ENCODE data around the gene RNF8. TPM values are rescaled to one million over a fixed set of nuclear protein-coding genes. Genes with fewer than 3 reads are reported as not detected.
"Not testable (repeated sequence)": the region's sequence is repeated elsewhere in the genome, so short reads cannot be mapped to it uniquely, and the experiment has no call there.

RNF8 gene
- total RNA-seq, 1 donor from 2014 or later, result 16.7 TPM

GRCh38 chr6:37321516-37322415 is 32.0 kb upstream of the RNF8 start:
- DNase-seq, result no peak

DNA sequence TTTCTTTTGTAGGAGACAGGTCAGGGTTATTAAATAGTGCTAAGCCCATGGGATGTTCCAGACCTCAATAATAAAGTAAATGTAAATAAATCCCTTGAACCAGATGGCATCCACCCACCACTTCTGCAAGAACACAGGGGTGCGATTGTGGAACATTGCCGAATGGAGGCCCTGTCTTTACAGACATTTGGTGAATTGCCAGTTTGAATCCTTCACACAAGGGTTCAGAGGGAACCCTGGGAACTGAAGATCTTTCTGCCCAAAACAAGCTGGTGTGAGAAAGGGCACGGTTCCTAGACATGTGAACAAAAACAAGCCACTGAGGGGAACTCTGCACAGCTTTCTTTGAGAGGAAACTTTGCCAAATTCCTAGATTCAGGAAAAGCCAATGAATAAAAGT is 30.2 kb upstream of the RNF8 start:
- DNase-seq, result no peak

- DNase-seq, result no peak
Observed at GRCh38 chr6:37324131-37325033, 29.4 kb upstream of the RNF8 start.

- DNase-seq, result not testable (repeated sequence)
Observed at GRCh38 chr6:37330345-37330744, 23.4 kb upstream of the RNF8 start.

- DNase-seq, result no peak
Observed at GRCh38 chr6:37331047-37331446, 22.7 kb upstream of the RNF8 start.

GRCh38 chr6:37332894-37333293 is 20.9 kb upstream of the RNF8 start:
- DNase-seq, result no peak

DNA sequence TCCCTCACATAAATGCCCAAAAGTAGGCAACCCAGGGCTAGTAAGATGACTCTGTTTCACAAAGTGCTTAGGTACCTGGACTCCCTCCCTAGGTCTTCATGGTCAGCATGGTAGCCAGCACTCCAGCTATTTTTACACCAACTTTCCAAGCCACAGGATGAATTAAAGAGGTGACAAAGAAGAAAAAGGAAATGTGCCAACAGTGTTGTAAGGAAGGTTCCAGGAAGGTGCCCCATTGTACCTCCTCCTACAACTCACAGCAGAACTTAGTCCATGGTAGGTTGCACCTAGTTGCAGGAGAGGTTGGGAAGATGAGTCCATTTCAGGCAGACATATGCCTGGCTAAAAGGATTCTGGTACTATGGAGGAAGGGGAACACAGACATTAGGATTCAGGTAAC is 19.7 kb upstream of the RNF8 start:
- DNase-seq, result no peak

DNA sequence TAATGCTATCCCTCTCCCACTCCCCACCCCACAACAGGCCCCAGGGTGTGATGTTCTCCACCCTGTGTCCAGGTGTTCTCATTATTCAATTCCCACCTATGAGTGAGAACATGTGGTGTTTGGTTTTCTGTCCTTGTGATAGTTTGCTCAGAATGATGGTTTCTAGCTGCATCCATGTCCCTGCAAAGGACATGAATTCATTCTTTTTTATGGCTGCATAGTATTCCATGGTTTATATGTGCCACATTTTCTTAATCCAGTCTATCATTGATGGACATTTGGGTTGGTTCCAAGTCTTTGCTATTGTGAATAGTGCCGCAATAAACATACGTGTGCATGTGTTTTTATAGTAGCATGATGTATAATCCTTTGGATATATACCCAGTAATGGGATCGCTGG is 15.5 kb upstream of the RNF8 start:
- not testable (repeated sequence) for DNase-seq

- DNase-seq, result no peak
Observed at GRCh38 chr6:37338745-37339255, 15.0 kb upstream of the RNF8 start.

DNA sequence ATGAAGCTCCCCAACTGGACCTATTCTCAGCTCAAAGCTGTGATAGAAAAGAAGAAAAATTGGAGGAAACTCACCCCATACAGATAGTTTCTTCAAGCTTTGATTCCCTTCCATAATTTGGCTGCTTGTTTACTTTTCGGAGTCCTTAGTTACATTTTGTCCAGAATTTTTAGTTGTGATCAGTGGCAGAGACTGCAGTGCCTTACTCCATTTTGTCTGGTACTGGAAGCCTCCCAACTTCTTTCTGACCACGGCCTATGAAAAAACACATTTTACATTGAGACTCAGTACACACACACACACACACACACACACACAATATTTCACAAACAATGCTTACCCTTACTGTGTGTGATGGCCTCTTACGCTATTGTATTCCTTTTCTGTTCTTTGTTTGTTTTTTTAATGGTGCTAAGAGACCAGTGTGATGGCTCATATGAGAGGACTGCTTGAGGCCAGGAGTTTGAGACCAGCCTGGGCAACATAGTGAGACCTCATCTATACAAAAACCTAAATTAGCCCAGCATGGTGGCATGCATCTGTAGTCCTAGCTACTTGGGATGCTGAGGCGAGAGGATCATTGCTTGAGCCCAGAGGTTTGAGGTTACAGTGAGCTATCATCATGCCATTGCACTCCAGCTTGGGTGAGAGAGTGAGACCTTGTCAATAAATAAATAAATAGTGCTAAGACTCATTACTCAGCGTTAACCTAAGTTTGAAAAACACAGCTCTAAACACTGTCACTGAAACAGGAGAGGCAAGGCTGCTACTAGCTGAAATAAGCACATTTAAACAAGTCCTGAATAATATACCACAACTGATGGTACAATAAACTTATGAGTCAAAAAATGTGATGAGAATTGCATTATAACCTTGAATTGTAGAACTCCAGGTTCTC is 13.8 kb upstream of the RNF8 start:
- DNase-seq, result no peak

- DNase-seq, result no peak
Observed at GRCh38 chr6:37340639-37340943, 13.2 kb upstream of the RNF8 start.

- DNase-seq, result no peak
Observed at GRCh38 chr6:37343248-37343647, 10.5 kb upstream of the RNF8 start.

- DNase-seq, result no peak
Observed at GRCh38 chr6:37344308-37344707, 9.5 kb upstream of the RNF8 start.

DNA sequence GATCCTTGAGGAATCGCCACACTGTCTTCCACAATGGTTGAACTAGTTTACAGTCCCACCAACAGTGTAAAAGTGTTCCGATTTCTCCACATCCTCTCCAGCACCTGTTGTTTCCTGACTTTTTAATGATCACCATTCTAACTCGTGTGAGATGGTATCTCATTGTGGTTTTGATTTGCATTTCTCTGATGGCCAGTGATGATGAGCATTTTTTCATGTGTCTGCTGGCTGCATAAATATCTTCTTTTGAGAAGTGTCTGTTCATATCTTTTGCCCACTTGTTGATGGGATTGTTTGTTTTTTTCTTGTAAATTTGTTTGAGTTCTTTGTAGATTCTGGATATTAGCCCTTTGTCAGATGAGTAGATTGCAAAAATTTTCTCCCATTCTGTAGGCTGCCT is 8.0 kb upstream of the RNF8 start:
- DNase-seq, result not testable (repeated sequence)

DNA sequence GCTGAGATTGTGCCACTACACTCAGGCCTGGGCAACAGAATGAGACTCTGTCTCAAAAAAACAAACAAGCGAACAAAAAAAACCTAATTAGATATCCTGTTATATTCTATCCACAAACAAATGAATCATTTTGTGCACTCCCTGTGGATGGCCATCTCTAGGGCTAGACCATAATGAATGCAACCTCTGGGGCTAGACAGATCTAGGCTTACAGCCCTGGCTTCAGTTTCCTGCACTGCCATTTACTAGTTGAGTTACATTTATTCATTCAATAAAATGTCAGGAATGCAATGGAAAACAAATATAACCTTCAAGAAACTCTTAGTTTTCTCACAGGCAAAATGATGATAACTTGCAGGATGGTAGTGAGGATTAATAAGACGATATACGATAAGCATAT is 6.6 kb upstream of the RNF8 start:
- no peak for DNase-seq

GRCh38 chr6:37347670-37348111 is 6.1 kb upstream of the RNF8 start:
- DNase-seq, result no peak

DNA sequence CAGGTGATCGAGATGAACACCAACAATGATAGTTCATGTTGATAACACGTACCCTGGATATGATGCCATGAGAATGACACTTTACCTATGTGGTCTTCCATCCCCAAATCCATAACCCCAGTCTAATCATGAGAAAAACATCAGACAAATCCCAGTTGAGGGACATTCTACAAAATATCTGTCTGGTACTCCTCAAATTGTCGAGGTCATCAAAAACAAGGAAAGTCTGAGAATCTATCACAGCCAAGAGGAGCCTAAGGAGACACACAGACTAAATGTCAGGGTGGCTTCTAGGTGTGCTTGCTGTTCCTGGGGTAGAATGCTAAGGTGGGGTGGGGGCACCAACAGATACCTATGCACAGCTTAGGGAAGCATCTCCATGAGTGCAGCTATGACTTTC is 2.8 kb upstream of the RNF8 start:
- DNase-seq, result no peak

GRCh38 chr6:37352384-37352783 is 1.4 kb upstream of the RNF8 start:
- no peak for DNase-seq

GRCh38 chr6:37354526-37355384 is 972 bp downstream of the RNF8 start:
- no peak for DNase-seq

- no peak for DNase-seq
Observed at GRCh38 chr6:37357288-37357687, 3.5 kb downstream of the RNF8 start.

GRCh38 chr6:37357860-37358259 is 4.1 kb downstream of the RNF8 start:
- no peak for DNase-seq
